ENCODE results near the gene MYL5.

The MYL5 gene

DNA sequence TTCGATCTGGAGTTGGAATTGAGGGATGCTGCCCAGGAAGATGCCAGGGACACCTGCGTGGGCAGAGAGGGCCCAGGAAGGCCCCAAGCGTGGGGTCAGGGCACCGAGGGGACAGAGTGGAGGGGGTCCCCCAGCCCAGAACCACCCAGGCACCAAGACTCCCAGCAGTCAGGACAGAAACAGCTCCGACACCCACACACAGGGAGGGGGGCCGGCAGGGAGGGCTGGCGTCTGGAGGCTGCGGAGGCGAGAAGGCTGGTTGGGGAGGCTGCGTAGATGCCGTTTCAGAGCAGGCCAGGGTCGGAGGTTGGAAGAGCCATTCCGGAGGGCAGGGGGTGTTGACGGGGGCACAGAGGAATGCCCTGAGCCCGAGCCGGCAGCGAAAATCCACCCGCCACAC lies 23.9 kb upstream of the MYL5 start:
- no peak overlapping the region for H3K4me3 ChIP-seq (ENCODE audit: low read depth, low read length)
- TF ChIP-seq, protein P1, sequence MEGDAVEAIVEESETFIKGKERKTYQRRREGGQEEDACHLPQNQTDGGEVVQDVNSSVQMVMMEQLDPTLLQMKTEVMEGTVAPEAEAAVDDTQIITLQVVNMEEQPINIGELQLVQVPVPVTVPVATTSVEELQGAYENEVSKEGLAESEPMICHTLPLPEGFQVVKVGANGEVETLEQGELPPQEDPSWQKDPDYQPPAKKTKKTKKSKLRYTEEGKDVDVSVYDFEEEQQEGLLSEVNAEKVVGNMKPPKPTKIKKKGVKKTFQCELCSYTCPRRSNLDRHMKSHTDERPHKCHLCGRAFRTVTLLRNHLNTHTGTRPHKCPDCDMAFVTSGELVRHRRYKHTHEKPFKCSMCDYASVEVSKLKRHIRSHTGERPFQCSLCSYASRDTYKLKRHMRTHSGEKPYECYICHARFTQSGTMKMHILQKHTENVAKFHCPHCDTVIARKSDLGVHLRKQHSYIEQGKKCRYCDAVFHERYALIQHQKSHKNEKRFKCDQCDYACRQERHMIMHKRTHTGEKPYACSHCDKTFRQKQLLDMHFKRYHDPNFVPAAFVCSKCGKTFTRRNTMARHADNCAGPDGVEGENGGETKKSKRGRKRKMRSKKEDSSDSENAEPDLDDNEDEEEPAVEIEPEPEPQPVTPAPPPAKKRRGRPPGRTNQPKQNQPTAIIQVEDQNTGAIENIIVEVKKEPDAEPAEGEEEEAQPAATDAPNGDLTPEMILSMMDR (IDR thresholded peaks at IDR 0.05; ENCODE audit: control insufficient read depth, extremely low read depth, insufficient read depth) = no peak
- no peak for DNase-seq (ENCODE audit: low read depth)

DNA sequence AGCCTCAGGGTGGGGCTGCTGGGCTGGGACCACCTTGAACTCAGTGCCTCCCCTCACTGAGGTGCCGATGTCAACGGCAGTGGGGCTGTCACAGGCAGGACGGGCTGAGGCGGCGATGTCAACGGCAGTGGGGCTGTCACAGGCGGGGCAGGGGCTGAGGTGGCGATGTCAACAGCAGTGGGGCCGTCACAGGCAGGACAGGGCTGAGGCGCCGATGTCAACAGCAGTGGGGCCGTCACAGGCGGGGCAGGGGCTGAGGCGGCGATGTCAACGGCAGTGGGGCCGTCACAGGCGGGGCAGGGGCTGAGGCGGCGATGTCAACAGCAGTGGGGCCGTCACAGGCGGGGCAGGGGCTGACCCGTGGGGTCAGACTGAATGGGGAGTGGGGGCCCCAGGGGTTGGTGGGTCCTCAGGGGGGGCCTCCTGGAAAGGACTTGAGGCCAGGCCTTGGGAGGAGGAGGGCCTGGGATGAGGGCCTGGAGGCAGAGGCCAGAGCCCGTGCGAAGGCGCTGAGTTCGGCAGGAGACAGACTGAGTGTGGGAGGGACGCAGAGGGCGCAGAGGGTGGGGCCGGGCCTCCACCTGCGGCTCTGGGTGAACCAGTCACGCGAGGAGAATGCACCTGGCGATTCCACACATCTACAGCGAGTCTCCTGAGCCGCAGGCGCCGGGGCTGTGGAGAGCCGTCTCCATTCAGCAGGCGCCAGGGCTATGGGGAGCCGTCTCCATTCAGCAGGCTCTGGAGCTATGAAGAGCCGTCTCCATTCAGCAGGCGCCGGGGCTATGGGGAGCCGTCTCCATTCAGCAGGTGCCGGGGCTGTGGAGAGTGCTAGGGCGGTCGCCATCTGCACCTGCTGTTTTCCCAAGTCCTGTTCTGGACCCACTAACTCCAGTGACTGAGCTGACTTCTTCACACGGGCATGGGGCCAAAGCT lies 23.1 kb upstream of the MYL5 start:
- no peak overlapping the region for H3K4me3 ChIP-seq (ENCODE audit: low read depth, low read length)
- TF ChIP-seq, protein P1 (IDR thresholded peaks at IDR 0.05; ENCODE audit: control insufficient read depth, extremely low read depth, insufficient read depth) = no peak
- no peak for DNase-seq (ENCODE audit: low read depth)

DNA sequence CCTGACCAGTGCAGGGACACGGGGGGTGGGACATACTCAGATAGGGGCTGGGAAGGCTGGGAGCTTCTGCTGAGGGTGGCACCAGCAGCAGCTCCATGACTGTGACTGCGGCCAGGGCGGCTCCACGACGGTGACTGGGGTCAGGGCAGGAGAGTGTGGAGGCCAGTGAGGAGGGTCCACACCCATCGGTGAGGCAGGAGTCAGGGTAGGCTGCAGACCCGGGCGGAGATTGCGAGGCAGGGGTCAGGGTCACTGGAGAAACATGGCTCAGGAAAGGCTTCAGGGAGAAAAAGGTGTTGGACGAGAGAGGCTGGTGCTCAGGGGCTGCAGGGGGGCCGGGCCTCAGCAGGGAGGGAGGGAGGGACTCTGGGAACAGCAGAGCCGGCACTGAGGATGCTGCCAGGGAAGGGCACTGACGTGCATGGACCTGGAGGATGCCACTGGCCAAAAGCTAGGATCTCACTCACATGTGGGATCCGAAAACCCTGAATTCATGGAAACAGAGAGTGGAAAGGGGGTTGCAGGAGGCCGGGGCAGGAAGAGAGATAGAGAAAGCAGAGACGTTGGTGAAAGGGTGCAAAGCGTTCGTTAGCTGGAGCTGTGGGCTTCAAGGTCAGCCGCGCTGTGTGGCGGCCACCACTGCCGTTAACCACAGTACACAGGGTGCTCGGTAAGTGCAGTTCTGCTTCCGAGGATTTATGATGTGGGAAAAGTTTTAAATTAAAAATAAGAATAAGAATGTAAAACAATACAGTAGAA lies 22.3 kb upstream of the MYL5 start:
- H3K4me3 ChIP-seq (ENCODE audit: low read depth, low read length) = no peak overlapping the region
- TF ChIP-seq, protein P1 (IDR thresholded peaks at IDR 0.05; ENCODE audit: control insufficient read depth, extremely low read depth, insufficient read depth) = no peak
- DNase-seq (ENCODE audit: low read depth) = no peak

DNA sequence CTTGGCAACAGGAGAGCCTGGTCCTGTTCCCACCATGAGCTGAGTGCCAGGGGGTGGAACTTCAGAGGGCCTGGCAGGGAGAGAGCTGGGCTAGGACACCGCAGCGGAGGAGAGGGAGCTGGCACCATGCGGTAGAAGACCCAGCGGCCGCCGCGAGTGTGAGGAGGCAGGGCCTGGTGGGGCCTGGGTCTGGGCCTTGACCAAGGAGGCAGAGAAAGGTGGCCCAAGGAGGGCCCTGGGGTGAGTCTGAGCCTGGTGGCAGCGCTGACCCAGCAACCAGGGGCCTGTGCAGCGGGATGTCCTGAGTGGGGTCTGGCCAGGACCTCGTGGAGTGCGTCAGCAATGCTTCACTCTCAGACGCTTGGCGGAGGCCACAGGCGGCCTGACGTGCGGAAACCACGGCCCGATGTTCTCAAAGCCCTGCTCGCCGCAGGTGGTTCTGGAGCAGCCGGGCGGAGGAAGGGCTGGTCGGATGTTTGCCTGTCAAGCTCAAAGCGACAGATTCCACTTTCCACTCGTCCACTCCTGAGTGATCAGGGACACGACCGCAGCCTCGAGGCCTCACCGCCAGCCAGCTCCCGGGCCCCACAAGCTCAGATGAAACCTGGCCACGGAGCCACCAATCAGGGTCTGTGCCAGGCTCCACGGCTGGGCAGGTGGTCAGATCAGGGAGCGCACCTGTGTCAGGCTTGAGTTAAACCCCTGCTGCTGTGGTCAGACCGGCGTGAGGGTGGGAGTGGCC lies 21.1 kb upstream of the MYL5 start:
- no peak for DNase-seq (ENCODE audit: low read depth)
- TF ChIP-seq, protein P1 (IDR thresholded peaks at IDR 0.05; ENCODE audit: control insufficient read depth, extremely low read depth, insufficient read depth) = no peak
- no peak overlapping the region for H3K4me3 ChIP-seq (ENCODE audit: low read depth, low read length)

DNA sequence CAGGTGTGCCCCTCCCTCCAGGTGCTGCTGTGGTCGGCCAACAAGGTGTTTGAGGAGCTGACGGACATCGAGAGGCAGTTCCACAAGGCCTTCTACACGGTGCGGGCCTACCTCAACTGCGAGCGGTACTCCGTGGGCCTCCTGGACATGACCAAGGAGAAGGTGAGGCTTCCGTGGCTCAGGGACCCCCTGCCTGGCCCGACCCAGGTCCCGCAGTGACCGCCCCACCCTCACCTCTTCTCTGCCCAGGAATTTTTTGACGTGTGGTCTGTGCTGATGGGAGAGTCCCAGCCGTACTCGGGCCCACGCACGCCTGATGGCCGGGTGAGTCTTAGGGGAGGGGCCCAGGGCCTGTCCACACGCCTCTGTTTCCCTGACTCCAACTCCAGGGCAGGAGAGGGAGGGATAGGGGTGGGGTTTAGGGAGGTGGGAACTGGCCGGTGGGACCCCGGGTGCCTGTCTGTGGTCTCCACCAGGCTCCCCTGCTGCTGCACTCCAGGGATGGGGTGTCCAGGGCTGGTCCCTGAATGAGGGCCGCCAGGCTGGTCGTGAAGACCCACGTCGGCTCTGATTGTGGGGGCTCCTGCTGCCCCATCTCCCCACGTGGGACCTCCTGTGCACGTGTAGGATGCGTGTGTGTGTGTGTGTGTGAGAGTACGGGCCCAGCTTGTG lies 20.4 kb upstream of the MYL5 start:
- H3K4me3 ChIP-seq (ENCODE audit: low read depth, low read length) = no peak overlapping the region
- TF ChIP-seq, protein P1 (IDR thresholded peaks at IDR 0.05; ENCODE audit: control insufficient read depth, extremely low read depth, insufficient read depth) = no peak
- no peak for DNase-seq (ENCODE audit: low read depth)

DNA sequence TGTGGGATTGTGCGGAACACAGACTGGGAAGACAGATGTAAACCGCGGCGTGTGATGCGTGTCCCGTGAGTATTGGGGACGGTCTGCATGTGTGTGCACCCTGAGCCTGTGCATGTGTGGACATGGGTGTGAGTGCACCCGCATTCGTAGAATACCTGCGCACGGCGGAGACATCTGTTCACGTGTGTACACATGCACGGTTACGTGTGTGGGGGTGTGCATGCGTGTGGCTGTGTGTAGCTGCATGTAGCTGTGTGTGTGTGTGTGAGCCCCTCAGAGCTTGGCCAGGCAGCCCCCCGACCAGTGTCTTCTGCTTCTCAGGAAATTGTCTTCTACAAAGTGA lies 19.9 kb upstream of the MYL5 start:
- H3K4me3 ChIP-seq (ENCODE audit: low read depth, low read length) = no peak overlapping the region
- DNase-seq (ENCODE audit: low read depth) = no peak
- TF ChIP-seq, protein P1 (IDR thresholded peaks at IDR 0.05; ENCODE audit: control insufficient read depth, extremely low read depth, insufficient read depth) = no peak

Data from LNCaP clone FGC (cell line).